ENCODE data around the gene TIMM10B. TPM values are rescaled to one million over a fixed set of nuclear protein-coding genes. Genes with fewer than 3 reads are reported as not detected.
"Not testable (repeated sequence)": the region's sequence is repeated elsewhere in the genome, so short reads cannot be mapped to it uniquely, and the experiment has no call there.

Gene TIMM10B
- total RNA-seq, 4 donors from 2014 or later: 17.0 to 40.2 (median 29.6) TPM

GRCh38 chr11:6516865-6517264 lies 35.6 kb downstream of the TIMM10B start:
- Histone ChIP-seq H3K4me3 (no peak overlapping the region), H3K36me3 (peaks cover 0 to 52% (median 0%) of the 10 kb centered on the region in 3 donors), H3K27me3 (no peaks in the 10 kb centered on the region), H3K9me3 (no peaks in the 10 kb centered on the region), H3K27ac (no peak overlapping the region), H3K4me1 (no peaks in the 10 kb centered on the region)
- DNase-seq: no peak
- intact Hi-C loops (cut with DNase I): no loop called here
- TF ChIP-seq POLR2A (IDR thresholded peaks at IDR 0.05) (no peak), CTCF (IDR thresholded peaks at IDR 0.05) (no peak)

GRCh38 chr11:6520265-6520664 lies 39.0 kb downstream of the TIMM10B start:
- no peak overlapping the region for H3K4me3 ChIP-seq
- H3K27ac ChIP-seq: no peak overlapping the region
- no peaks in the 10 kb centered on the region for H3K4me1 ChIP-seq
- WGBS, 2 donors: 75 to 80% methylated on average over 3 of the region's 3 CpGs
- intact Hi-C loops (cut with DNase I): no loop called here
- H3K27me3 ChIP-seq: no peaks in the 10 kb centered on the region
- no peak for TF ChIP-seq CTCF (IDR thresholded peaks at IDR 0.05)
- peaks cover 0 to 25% (median 0%) of the 10 kb centered on the region in 3 donors for H3K36me3 ChIP-seq
- H3K9me3 ChIP-seq: no peaks in the 10 kb centered on the region
- no peak for DNase-seq

- H3K27ac ChIP-seq; H3K9me3 ChIP-seq; DNase-seq; intact Hi-C loops (cut with DNase I); H3K4me3 ChIP-seq; H3K27me3 ChIP-seq; H3K4me1 ChIP-seq: not testable (repeated sequence)
- H3K36me3 ChIP-seq: peaks cover 0 to 25% (median 0%) of the 10 kb centered on the region in 3 donors
- WGBS, 2 donors: 91 to 94% methylated on average over 3 of the region's 3 CpGs
Measured at GRCh38 chr11:6521946-6522345, 40.6 kb downstream of the TIMM10B start.

GRCh38 chr11:6523253-6523652 lies 42.0 kb downstream of the TIMM10B start:
- Histone ChIP-seq H3K9me3 (no peaks in the 10 kb centered on the region), H3K27me3 (no peaks in the 10 kb centered on the region), H3K4me1 (no peaks in the 10 kb centered on the region), H3K36me3 (peaks cover 0 to 28% (median 0%) of the 10 kb centered on the region in 3 donors), H3K4me3 (no peak overlapping the region), H3K27ac (no peak overlapping the region)
- TF ChIP-seq POLR2A (IDR thresholded peaks at IDR 0.05) (no peak), CTCF (IDR thresholded peaks at IDR 0.05) (no peak)
- WGBS, 2 donors: 0% methylated on average over 1 of the region's 1 CpG
- intact Hi-C loops (cut with DNase I): no loop called here
- DNase-seq: no peak

GRCh38 chr11:6526411-6527135 lies 45.3 kb downstream of the TIMM10B start:
- Histone ChIP-seq H3K27me3 (no peaks in the 10 kb centered on the region), H3K36me3 (peaks cover 0 to 26% (median 4%) of the 10 kb centered on the region in 3 donors), H3K4me1 (no peaks in the 10 kb centered on the region), H3K27ac (no peak overlapping the region), H3K9me3 (no peaks in the 10 kb centered on the region), H3K4me3 (no peak overlapping the region)
- no peak for DNase-seq
- intact Hi-C loops (cut with DNase I): no loop called here
- whole genome bisulfite sequencing, 2 donors: 63 to 84% methylated on average over 3 of the region's 3 CpGs
- no peak for TF ChIP-seq CTCF (IDR thresholded peaks at IDR 0.05)
- TF ChIP-seq POLR2A (IDR thresholded peaks at IDR 0.05): no peak

GRCh38 chr11:6529266-6529665 lies 48.0 kb downstream of the TIMM10B start:
- intact Hi-C loops (cut with DNase I): no loop called here
- H3K4me3 ChIP-seq: no peak overlapping the region
- 73 to 91% methylated on average over 2 of the region's 2 CpGs for WGBS, 2 donors
- DNase-seq: no peak
- H3K27ac ChIP-seq: no peak overlapping the region
- H3K4me1 ChIP-seq: no peaks in the 10 kb centered on the region
- TF ChIP-seq POLR2A (IDR thresholded peaks at IDR 0.05): no peak
- TF ChIP-seq CTCF (IDR thresholded peaks at IDR 0.05): no peak
- no peaks in the 10 kb centered on the region for H3K9me3 ChIP-seq
- peaks cover 0 to 39% (median 4%) of the 10 kb centered on the region in 3 donors for H3K36me3 ChIP-seq
- no peaks in the 10 kb centered on the region for H3K27me3 ChIP-seq

Data from esophagus squamous epithelium (tissue), 5 donors.